Progenitor cell of endocrine pancreas (in vitro differentiated cells): Measurements from ENCODE around the gene KNG1. TPM values are rescaled to one million over a fixed set of nuclear protein-coding genes. Genes with fewer than 3 reads are reported as not detected.

Experiments used
- DNase-seq: peaks from one replicate; pipeline ENCODE4 v3.0.0; 2021; ENCODE audit warnings: low spot score; ENCODE audit not compliant: unreplicated experiment
- H3K27ac Mint-ChIP-seq: 2 replicates; pipeline ENCODE4 v1.8.0; 2021; ENCODE audit warnings: mild to moderate bottlenecking, moderate library complexity, mixed read lengths
- H3K27me3 Mint-ChIP-seq: 2 replicates; pipeline ENCODE4 v1.8.0; 2021; ENCODE audit warnings: mixed read lengths
- H3K36me3 Mint-ChIP-seq: 2 replicates; pipeline ENCODE4 v1.8.0; 2022; ENCODE audit warnings: mixed read lengths; ENCODE audit not compliant: insufficient read depth
- H3K4me1 Mint-ChIP-seq: 2 replicates; pipeline ENCODE4 v1.8.0; 2021; ENCODE audit warnings: low read depth, mixed read lengths
- H3K4me3 Mint-ChIP-seq: 2 replicates; pipeline ENCODE4 v1.8.0; 2021; ENCODE audit warnings: low read depth, mild to moderate bottlenecking, moderate library complexity, mixed read lengths
- H3K9me3 Mint-ChIP-seq: 2 replicates; pipeline ENCODE4 v1.8.0; 2021; ENCODE audit warnings: low read depth, mixed read lengths
- CTCF ChIP-seq: fragments of 200-600 bp; sonication (generic); IDR thresholded peaks from one replicate; pipeline ENCODE4 v1.5.0; 2021; ENCODE audit warnings: antibody characterized with exemption, mild to moderate bottlenecking; ENCODE audit not compliant: unreplicated experiment
- long read RNA-seq: library from polyadenylated mRNA; unstranded; transcript quantifications from one replicate; pipeline ENCODE4 v2.0.0, GENCODE V29; 2020
- total RNA-seq: library from RNA; stranded (reverse); gene quantifications from 2 replicates; pipeline ENCODE4 v1.2.1, GENCODE V29; 2021

Gene KNG1
- not detected in 2 replicates for total RNA-seq
- long read RNA-seq = 0 reads

GRCh38 chr3:186717039-186717457, at the start of gene KNG1:
Gene KNG1 (plus strand): TSS chr3:186717359. CDS start chr3:186717543, 184 bp downstream.
- DNase-seq = no peak
- peaks cover 20% of the 10 kb centered on the region for H3K27me3 Mint-ChIP-seq
- H3K36me3 Mint-ChIP-seq = no peaks in the 10 kb centered on the region
- no peak within 1 kb of the TSS for H3K27ac Mint-ChIP-seq
- TF ChIP-seq CTCF = no peak
- H3K4me1 Mint-ChIP-seq = no peaks in the 10 kb centered on the region
- no peaks in the 10 kb centered on the region for H3K9me3 Mint-ChIP-seq
- H3K4me3 Mint-ChIP-seq = no peak within 1 kb of the TSS

DNA sequence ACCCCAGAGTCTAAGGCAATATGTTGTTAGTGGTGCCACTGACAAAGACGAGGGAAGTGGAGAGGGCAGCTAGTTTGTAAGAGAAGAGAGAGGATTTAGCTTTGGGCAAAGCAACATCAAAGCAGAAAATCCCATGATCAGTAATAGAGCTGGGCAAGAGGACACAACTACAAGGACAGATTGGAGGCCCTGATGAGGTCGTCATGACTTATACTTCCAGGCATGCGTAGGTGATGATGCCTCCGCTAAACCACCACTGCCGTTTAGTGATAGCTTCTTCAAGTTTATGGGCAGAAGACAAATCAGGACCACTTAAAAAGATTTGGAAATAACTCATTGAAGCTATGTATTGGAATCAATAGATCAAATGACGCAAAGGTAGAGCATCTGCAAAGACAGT, 48.7 kb upstream of the KNG1 start:
- no peak for TF ChIP-seq CTCF
- no peak overlapping the region for H3K4me3 Mint-ChIP-seq
- no peaks in the 10 kb centered on the region for H3K36me3 Mint-ChIP-seq
- H3K4me1 Mint-ChIP-seq = peaks cover 19% of the 10 kb centered on the region
- peaks cover 25% of the 10 kb centered on the region for H3K27me3 Mint-ChIP-seq
- H3K9me3 Mint-ChIP-seq = no peaks in the 10 kb centered on the region
- DNase-seq = no peak
- H3K27ac Mint-ChIP-seq = no peak overlapping the region

- Mint-ChIP-seq H3K36me3 (no peaks in the 10 kb centered on the region), H3K27me3 (peaks cover 24% of the 10 kb centered on the region), H3K27ac (no peak overlapping the region), H3K4me1 (peaks cover 8% of the 10 kb centered on the region), H3K9me3 (no peaks in the 10 kb centered on the region), H3K4me3 (no peak overlapping the region)
- DNase-seq = no peak
- TF ChIP-seq CTCF = no peak
These were observed 47.6 kb upstream of the KNG1 start for GRCh38 chr3:186669378-186670084.

DNA sequence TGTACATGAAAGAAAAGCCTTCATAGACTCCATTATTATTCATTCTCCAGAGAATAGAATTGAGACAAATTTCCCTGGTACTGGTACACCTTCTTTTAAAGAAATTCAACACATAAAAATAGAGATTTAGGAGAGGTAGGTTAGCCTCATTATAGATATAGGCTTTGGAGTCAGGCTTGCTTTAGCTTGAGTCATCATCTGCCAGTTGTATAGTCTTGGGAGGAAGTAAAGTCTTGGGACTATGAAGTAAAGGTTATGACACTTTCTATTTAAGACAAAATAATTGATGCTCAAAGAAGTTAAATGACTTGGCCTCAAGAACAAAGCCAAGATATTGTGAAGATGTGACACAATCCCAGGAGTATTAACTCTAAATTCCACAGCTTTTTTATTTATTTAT, 47.0 kb upstream of the KNG1 start:
- H3K9me3 Mint-ChIP-seq = no peaks in the 10 kb centered on the region
- no peak for TF ChIP-seq CTCF
- peaks cover 30% of the 10 kb centered on the region for H3K27me3 Mint-ChIP-seq
- peaks cover 7% of the 10 kb centered on the region for H3K4me1 Mint-ChIP-seq
- H3K4me3 Mint-ChIP-seq = no peak overlapping the region
- no peak for DNase-seq
- H3K36me3 Mint-ChIP-seq = no peaks in the 10 kb centered on the region
- H3K27ac Mint-ChIP-seq = no peak overlapping the region

DNA sequence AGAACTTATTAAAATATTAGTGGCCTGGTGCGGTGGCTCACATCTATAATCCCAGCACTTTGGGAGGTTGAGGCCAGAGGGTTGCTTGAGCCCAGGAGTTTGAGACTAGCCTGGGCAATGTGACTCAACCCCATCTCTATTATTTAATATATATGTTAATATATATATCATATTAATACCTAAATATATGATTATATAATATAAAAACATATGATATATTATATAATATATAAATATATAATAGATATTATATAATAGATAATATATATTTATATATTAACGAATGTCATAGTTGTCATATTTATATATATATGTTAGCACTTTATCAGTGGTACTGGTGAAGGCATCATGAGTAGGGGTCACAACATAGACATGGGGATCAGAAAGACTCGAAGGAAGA, 46.1 kb upstream of the KNG1 start:
- H3K36me3 Mint-ChIP-seq = no peaks in the 10 kb centered on the region
- DNase-seq = no peak
- no peak overlapping the region for H3K27ac Mint-ChIP-seq
- TF ChIP-seq CTCF = no peak
- H3K4me1 Mint-ChIP-seq = no peaks in the 10 kb centered on the region
- H3K4me3 Mint-ChIP-seq = no peak overlapping the region
- peaks cover 29% of the 10 kb centered on the region for H3K27me3 Mint-ChIP-seq
- H3K9me3 Mint-ChIP-seq = no peaks in the 10 kb centered on the region
